Tibial nerve (tissue), 4 donors: ENCODE data around the gene TRPM4. TPM values are rescaled to one million over a fixed set of nuclear protein-coding genes. Genes with fewer than 3 reads are reported as not detected.

ENCODE experiments used
- DNase-seq, 2 donors: peaks; one replicate each; pipeline ENCODE4 v3.0.0-alpha.2; 2019; ENCODE audit warnings: low spot score in 2 of 2
- H3K27ac ChIP-seq, 4 donors: fragments of 200-600 bp; sonication (generic) in 3 of 4; one replicate each; pipeline ENCODE4 v1.5.1; 2017 to 2019; ENCODE audit warnings: mild to moderate bottlenecking in 1 of 4
- H3K27me3 ChIP-seq, 2 donors: fragments of 200-600 bp; sonication (generic) in 1 of 2; one replicate each; pipeline versions ENCODE4 v1.5.1 to v1.6.0; 2017 to 2019
- H3K36me3 ChIP-seq, 3 donors: fragments of 200-600 bp; sonication (generic); one replicate each; pipeline ENCODE4 v1.5.1; 2018 to 2019
- H3K4me1 ChIP-seq, 4 donors: fragments of 200-600 bp; sonication (generic) in 3 of 4; one replicate each; pipeline ENCODE4 v1.5.1; 2017 to 2019
- H3K4me3 ChIP-seq, 4 donors: fragments of 200-600 bp; sonication (generic) in 3 of 4; one replicate each; pipeline ENCODE4 v1.5.1; 2017 to 2019; ENCODE audit warnings: mild to moderate bottlenecking in 1 of 4, moderate library complexity in 1 of 4
- H3K9me3 ChIP-seq, 4 donors: fragments of 200-600 bp; sonication (generic) in 3 of 4; one replicate each; pipeline ENCODE4 v1.5.1; 2017 to 2019
- EP300 ChIP-seq, 2 donors: sonication (generic); formaldehyde crosslinking; IDR thresholded peaks; one replicate each; pipeline ENCODE4 v1.6.1; 2017; ENCODE audit warnings: antibody characterized with exemption in 2 of 2, mild to moderate bottlenecking in 1 of 2
- POLR2A ChIP-seq, 2 donors: fragments of 450-650 bp; IDR thresholded peaks; one replicate each; pipeline ENCODE4 v1.6.1; 2017; ENCODE audit warnings: antibody characterized with exemption in 2 of 2, mild to moderate bottlenecking in 2 of 2, moderate library complexity in 2 of 2
- WGBS, 2 donors: methylation state at CpG; one replicate each; pipeline ENCODE4 v1.1.5; 2018; 5-methylcytosine and 5-hydroxymethylcytosine counted together
- total RNA-seq, 4 donors: library from RNA; depleted of rRNA; stranded (reverse); fragments of >200 nt; gene quantifications; one replicate each; pipeline ENCODE4 v1.1.0, GENCODE V29; 2016
- TF ChIP-seq, protein P1 (sequence below), 5 experiments: fragments of 200-600 bp in 3 of 5; fragments of 450-650 bp in 2 of 5; sonication (generic) in 3 of 5; IDR thresholded peaks; one replicate each; pipeline ENCODE4 v1.5.1; 2016 to 2019; ENCODE audit warnings: antibody characterized with exemption in 5 of 5, mild to moderate bottlenecking in 3 of 5, moderate library complexity in 2 of 5

TRPM4 gene
- total RNA-seq, 4 donors from 2014 or later, result 12.6 to 22.4 (median 16.7) TPM

DNA sequence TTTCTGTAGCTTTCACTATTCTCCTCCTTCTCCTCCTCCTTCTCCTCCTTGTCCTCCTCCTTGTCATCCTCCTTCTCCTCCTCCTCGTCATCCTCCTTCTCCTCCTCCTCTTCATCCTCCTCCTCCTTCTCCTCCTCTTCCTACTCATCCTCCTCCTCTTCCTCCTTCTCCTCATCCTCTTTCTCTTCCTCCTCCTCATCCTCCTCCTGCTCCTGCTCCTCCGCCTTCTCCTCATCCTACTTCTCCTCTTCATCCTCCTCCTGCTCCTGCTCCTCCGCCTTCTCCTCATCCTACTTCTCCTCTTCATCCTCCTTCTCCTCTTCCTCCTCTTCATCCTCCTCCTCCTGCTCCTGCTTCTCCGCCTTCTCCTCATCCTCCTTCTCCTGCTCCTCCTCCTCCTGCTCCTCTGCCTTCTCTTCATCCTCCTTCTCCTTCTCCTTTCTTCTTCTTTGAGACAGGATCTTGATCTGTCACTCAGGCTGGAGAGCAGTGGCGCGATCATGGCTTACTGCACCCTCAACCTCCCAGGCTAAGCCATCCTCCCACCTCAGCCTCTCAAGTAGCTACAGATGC, 36.3 kb downstream of the TRPM4 start:
- WGBS, 2 donors, result 92 to 96% methylated on average over 6 of the region's 6 CpGs
- no peaks in the 10 kb centered on the region for H3K27me3 ChIP-seq
- H3K27ac ChIP-seq, result no peak overlapping the region
- H3K36me3 ChIP-seq, result peaks cover 0 to 42% (median 0%) of the 10 kb centered on the region in 3 donors
- no peaks in the 10 kb centered on the region for H3K4me1 ChIP-seq
- no peak overlapping the region for H3K4me3 ChIP-seq
- no peaks in the 10 kb centered on the region for H3K9me3 ChIP-seq
- no peak for TF ChIP-seq EP300 (IDR thresholded peaks at IDR 0.05)
- TF ChIP-seq, protein P1, sequence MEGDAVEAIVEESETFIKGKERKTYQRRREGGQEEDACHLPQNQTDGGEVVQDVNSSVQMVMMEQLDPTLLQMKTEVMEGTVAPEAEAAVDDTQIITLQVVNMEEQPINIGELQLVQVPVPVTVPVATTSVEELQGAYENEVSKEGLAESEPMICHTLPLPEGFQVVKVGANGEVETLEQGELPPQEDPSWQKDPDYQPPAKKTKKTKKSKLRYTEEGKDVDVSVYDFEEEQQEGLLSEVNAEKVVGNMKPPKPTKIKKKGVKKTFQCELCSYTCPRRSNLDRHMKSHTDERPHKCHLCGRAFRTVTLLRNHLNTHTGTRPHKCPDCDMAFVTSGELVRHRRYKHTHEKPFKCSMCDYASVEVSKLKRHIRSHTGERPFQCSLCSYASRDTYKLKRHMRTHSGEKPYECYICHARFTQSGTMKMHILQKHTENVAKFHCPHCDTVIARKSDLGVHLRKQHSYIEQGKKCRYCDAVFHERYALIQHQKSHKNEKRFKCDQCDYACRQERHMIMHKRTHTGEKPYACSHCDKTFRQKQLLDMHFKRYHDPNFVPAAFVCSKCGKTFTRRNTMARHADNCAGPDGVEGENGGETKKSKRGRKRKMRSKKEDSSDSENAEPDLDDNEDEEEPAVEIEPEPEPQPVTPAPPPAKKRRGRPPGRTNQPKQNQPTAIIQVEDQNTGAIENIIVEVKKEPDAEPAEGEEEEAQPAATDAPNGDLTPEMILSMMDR (IDR thresholded peaks at IDR 0.05), result no peak
- TF ChIP-seq POLR2A (IDR thresholded peaks at IDR 0.05), result no peak
- no peak for DNase-seq

DNA sequence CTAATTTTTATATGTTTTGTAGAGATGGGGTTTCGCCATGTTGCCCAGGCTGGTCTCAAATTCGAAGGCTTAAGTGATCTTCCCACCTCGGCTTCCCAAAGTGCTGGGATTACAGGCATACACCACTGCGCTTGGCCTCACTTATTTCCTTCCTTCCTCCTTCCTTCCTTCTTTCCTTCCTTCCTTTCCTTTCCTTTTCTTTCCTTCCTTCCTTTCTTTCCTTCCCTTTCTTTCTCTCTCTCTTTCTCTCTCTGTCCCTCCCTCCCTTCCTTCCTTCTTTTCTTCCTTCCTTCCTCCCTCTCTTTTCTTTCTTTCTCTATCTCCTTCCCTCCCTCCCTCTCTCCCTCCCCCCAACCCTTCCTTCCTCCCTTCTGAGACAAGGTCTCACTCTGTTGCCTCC, 36.8 kb downstream of the TRPM4 start:
- no peak overlapping the region for H3K27ac ChIP-seq
- 90 to 92% methylated on average over 4 of the region's 4 CpGs for WGBS, 2 donors
- no peaks in the 10 kb centered on the region for H3K4me1 ChIP-seq
- H3K4me3 ChIP-seq, result no peak overlapping the region
- TF ChIP-seq, protein P1 (IDR thresholded peaks at IDR 0.05), result no peak
- TF ChIP-seq POLR2A (IDR thresholded peaks at IDR 0.05) (no peak), EP300 (IDR thresholded peaks at IDR 0.05) (no peak)
- H3K27me3 ChIP-seq, result no peaks in the 10 kb centered on the region
- no peak for DNase-seq
- H3K36me3 ChIP-seq, result peaks cover 0 to 40% (median 0%) of the 10 kb centered on the region in 3 donors
- H3K9me3 ChIP-seq, result no peaks in the 10 kb centered on the region

DNA sequence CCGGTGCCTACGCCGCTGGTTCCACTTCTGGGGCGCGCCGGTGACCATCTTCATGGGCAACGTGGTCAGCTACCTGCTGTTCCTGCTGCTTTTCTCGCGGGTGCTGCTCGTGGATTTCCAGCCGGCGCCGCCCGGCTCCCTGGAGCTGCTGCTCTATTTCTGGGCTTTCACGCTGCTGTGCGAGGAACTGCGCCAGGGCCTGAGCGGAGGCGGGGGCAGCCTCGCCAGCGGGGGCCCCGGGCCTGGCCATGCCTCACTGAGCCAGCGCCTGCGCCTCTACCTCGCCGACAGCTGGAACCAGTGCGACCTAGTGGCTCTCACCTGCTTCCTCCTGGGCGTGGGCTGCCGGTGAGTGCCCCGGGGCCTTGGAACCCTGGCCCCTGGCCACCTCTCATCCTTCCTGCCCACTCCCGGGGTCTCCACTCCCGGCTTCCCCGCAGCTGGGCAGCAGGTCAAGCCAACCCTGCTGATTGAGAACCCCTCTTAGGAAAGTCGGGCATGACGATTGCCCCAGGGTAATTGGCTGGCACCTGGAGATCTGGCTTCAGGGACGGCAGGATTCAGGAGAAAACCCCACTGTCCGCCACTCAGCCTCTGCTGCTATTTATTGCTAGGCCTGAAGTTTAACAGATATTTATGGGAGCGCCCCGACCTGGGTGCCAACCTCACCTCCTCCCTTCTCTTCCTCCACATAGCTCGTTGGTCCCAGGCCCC, 39.1 kb downstream of the TRPM4 start:
- H3K36me3 ChIP-seq, result peaks cover 0 to 34% (median 0%) of the 10 kb centered on the region in 3 donors
- no peak for DNase-seq
- H3K27me3 ChIP-seq, result no peaks in the 10 kb centered on the region
- TF ChIP-seq, protein P1 (IDR thresholded peaks at IDR 0.05), result no peak
- TF ChIP-seq POLR2A (IDR thresholded peaks at IDR 0.05), result no peak
- TF ChIP-seq EP300 (IDR thresholded peaks at IDR 0.05), result no peak
- no peaks in the 10 kb centered on the region for H3K9me3 ChIP-seq
- no peak overlapping the region for H3K4me3 ChIP-seq
- no peaks in the 10 kb centered on the region for H3K4me1 ChIP-seq
- 69 to 80% methylated on average over 31 to 32 of the region's 40 CpGs for WGBS, 2 donors
- no peak overlapping the region for H3K27ac ChIP-seq

DNA sequence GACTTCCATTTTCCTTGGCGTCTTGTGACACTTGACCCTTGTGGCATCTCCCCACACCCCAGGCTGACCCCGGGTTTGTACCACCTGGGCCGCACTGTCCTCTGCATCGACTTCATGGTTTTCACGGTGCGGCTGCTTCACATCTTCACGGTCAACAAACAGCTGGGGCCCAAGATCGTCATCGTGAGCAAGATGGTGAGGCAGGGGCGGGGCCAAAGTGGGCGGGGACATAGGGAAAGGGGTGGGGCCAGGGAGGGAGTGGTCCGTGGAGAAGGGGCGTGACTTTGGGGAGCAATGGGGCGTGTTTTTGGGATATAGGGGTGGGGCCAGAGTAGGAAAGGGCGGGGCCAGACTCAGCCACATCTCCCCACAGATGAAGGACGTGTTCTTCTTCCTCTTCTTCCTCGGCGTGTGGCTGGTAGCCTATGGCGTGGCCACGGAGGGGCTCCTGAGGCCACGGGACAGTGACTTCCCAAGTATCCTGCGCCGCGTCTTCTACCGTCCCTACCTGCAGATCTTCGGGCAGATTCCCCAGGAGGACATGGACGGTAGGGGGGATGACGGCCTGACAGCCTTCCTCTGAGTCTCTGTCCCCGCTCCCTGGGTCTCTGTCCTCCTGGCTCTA, 42.8 kb downstream of the TRPM4 start:
- Histone ChIP-seq H3K27ac (no peak overlapping the region), H3K4me3 (no peak overlapping the region), H3K4me1 (no peaks in the 10 kb centered on the region), H3K36me3 (peaks cover 0 to 37% (median 0%) of the 10 kb centered on the region in 3 donors), H3K27me3 (no peaks in the 10 kb centered on the region), H3K9me3 (no peaks in the 10 kb centered on the region)
- 86 to 89% methylated on average over 29 of the region's 29 CpGs for WGBS, 2 donors
- TF ChIP-seq, protein P1 (IDR thresholded peaks at IDR 0.05), result no peak
- TF ChIP-seq EP300 (IDR thresholded peaks at IDR 0.05) (no peak), POLR2A (IDR thresholded peaks at IDR 0.05) (no peak)
- DNase-seq, result no peak

DNA sequence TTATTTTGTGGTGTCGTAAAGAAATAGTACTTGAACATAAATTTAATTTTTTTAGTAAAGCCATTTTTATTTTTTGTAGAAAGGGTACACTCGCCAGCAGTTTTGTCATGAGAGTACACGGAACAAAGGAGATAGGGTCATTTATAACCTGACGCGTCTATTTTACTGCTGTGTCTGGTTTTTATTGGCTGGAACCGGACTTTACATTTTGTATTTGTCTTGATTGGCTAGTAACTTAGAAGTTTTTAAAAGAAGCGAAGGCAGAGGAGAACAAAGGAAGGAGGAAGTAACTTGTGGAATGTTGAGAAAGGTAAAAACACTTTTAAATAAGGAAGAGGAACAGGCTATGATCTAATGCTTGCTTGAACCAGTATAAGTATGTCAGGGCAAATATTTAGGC, 43.5 kb downstream of the TRPM4 start:
- Histone ChIP-seq H3K9me3 (no peaks in the 10 kb centered on the region), H3K4me3 (no peak overlapping the region), H3K27me3 (no peaks in the 10 kb centered on the region), H3K27ac (no peak overlapping the region), H3K36me3 (peaks cover 0 to 37% (median 0%) of the 10 kb centered on the region in 3 donors), H3K4me1 (no peaks in the 10 kb centered on the region)
- no peak for DNase-seq
- TF ChIP-seq, protein P1 (IDR thresholded peaks at IDR 0.05), result no peak
- no peak for TF ChIP-seq POLR2A (IDR thresholded peaks at IDR 0.05)
- no peak for TF ChIP-seq EP300 (IDR thresholded peaks at IDR 0.05)
- 86 to 87% methylated on average over 7 of the region's 7 CpGs for WGBS, 2 donors
